GM23338 (cell line): Measurements from ENCODE around the gene HOTAIR. TPM values are rescaled to one million over a fixed set of nuclear protein-coding genes. Genes with fewer than 3 reads are reported as not detected.
A peak's percentile ranks its signal among the peaks of the same experiment; 100 is the strongest.

Experiments
- ATAC-seq: fragments of 200-7000 bp; cut with Tn5 transposase; 3 replicates; pipeline ENCODE4 v1.9.1; 2020
- DNase-seq: peaks from one replicate; pipeline ENCODE4 v3.0.0-alpha.2; 2015; ENCODE audit warnings: low spot score
- H2AFZ ChIP-seq: fragments of 200-600 bp; sonication (generic); 2 replicates; pipeline ENCODE4 v1.8.0; 2016; ENCODE audit warnings: antibody characterized with exemption, mild to moderate bottlenecking, moderate library complexity
- H3F3A ChIP-seq: fragments of 200-600 bp; sonication (generic); replicated peaks from 2 replicates; pipeline ENCODE4 v1.8.0; 2017; ENCODE audit warnings: antibody characterized with exemption, mixed run types, low read depth
- H3K27ac ChIP-seq: fragments of 200-600 bp; sonication (generic); 2 replicates; pipeline ENCODE4 v1.6.1; 2016; ENCODE audit warnings: low read depth
- H3K27me3 ChIP-seq: fragments of 200-600 bp; sonication (generic); 2 replicates; pipeline ENCODE4 v1.8.0; 2016; ENCODE audit warnings: mild to moderate bottlenecking, mixed run types, moderate library complexity; ENCODE audit not compliant: insufficient read depth
- H3K36me3 ChIP-seq: fragments of 200-600 bp; sonication (generic); 2 replicates; pipeline ENCODE4 v1.8.0; 2016; ENCODE audit warnings: mild to moderate bottlenecking; ENCODE audit not compliant: insufficient read depth
- H3K4me1 ChIP-seq: fragments of 200-600 bp; sonication (generic); 2 replicates; pipeline ENCODE4 v1.8.0; 2016; ENCODE audit warnings: mild to moderate bottlenecking, moderate library complexity; ENCODE audit not compliant: insufficient read depth
- H3K4me2 ChIP-seq: fragments of 200-600 bp; sonication (generic); 2 replicates; pipeline ENCODE4 v1.7.1; 2017; ENCODE audit warnings: mixed run types
- H3K4me3 ChIP-seq: fragments of 200-600 bp; sonication (generic); 2 replicates; pipeline ENCODE4 v1.6.1; 2016; ENCODE audit warnings: mixed run types
- H3K79me2 ChIP-seq: fragments of 200-600 bp; sonication (generic); replicated peaks from 2 replicates; pipeline ENCODE4 v1.8.0; 2017; ENCODE audit warnings: mild to moderate bottlenecking; ENCODE audit not compliant: insufficient read depth
- H3K9me2 ChIP-seq: fragments of 200-600 bp; sonication (generic); 2 replicates; pipeline ENCODE4 v1.8.0; 2017; ENCODE audit not compliant: insufficient read depth
- H4K20me1 ChIP-seq: fragments of 200-600 bp; sonication (generic); replicated peaks from 2 replicates; pipeline ENCODE4 v1.8.0; 2017; ENCODE audit warnings: mild to moderate bottlenecking; ENCODE audit not compliant: insufficient read depth
- H3K27ac Mint-ChIP-seq: 2 replicates; pipeline ENCODE4 v1.8.0; 2020; ENCODE audit warnings: inconsistent platforms, mild to moderate bottlenecking, moderate library complexity, mixed read lengths
- H3K27me3 Mint-ChIP-seq: 3 replicates; pipeline ENCODE4 v1.8.0; 2022; ENCODE audit warnings: low read depth, mild to moderate bottlenecking, moderate library complexity, mixed read lengths, inconsistent platforms; ENCODE audit not compliant: insufficient read depth, poor library complexity
- H3K36me3 Mint-ChIP-seq: 3 replicates; pipeline ENCODE4 v1.8.0; 2021; ENCODE audit warnings: low read depth, mild to moderate bottlenecking, inconsistent platforms, moderate library complexity, mixed read lengths
- H3K4me1 Mint-ChIP-seq: 3 replicates; pipeline ENCODE4 v1.8.0; 2020; ENCODE audit warnings: mild to moderate bottlenecking, inconsistent platforms, mixed read lengths
- H3K4me3 Mint-ChIP-seq: 3 replicates; pipeline ENCODE4 v1.8.0; 2021; ENCODE audit warnings: moderate library complexity, mild to moderate bottlenecking, inconsistent platforms, mixed read lengths
- H3K9me3 Mint-ChIP-seq: 3 replicates; pipeline ENCODE4 v1.8.0; 2020; ENCODE audit warnings: moderate library complexity, mild to moderate bottlenecking, inconsistent platforms, mixed read lengths
- EZH2 ChIP-seq: fragments of 200-600 bp; sonication (generic); IDR thresholded peaks from one replicate; pipeline ENCODE4 v1.8.0; 2017; ENCODE audit warnings: antibody characterized with exemption, mild to moderate bottlenecking, low read depth; ENCODE audit not compliant: unreplicated experiment
- EZH2phosphoT487 ChIP-seq: fragments of 200-600 bp; sonication (generic); IDR thresholded peaks from one replicate; pipeline ENCODE4 v1.8.1; 2018; ENCODE audit warnings: antibody characterized with exemption; ENCODE audit not compliant: unreplicated experiment
- JUNB ChIP-seq: IDR thresholded peaks from one replicate; pipeline ENCODE4 v1.6.1; 2016; ENCODE audit warnings: antibody characterized with exemption; ENCODE audit not compliant: unreplicated experiment
- NANOG ChIP-seq: IDR thresholded peaks from 2 replicates; pipeline ENCODE4 v1.6.1; 2016; ENCODE audit warnings: antibody characterized with exemption, borderline replicate concordance
- POLR2AphosphoS5 ChIP-seq: IDR thresholded peaks from 2 replicates; pipeline ENCODE4 v1.6.1; 2016; ENCODE audit warnings: antibody characterized with exemption, low read depth
- REST ChIP-seq: IDR thresholded peaks from one replicate; pipeline ENCODE4 v1.6.1; 2018; ENCODE audit warnings: antibody characterized with exemption; ENCODE audit not compliant: unreplicated experiment
- STAT1 ChIP-seq: IDR thresholded peaks from one replicate; pipeline ENCODE4 v1.6.1; 2016; ENCODE audit warnings: antibody characterized with exemption; ENCODE audit not compliant: unreplicated experiment
- polyA plus RNA-seq: library from polyadenylated mRNA; unstranded; fragments of >200 nt; fragmentation: Nextera tagmentation; extraction: Ambion mirVana; gene quantifications from 2 replicates; pipeline ENCODE4 v1.2.1, GENCODE V29; 2016
- total RNA-seq: library from RNA; depleted of rRNA; stranded (reverse); fragments of >200 nt; shearing (Covaris generic); gene quantifications from 2 replicates; pipeline ENCODE4 v1.2.3, GENCODE V29; 2014

HOTAIR gene
- total and polyA plus RNA-seq, 2 experiments from 2014 or later, result not detected

GRCh38 chr12:53930591-53931255 is 44.0 kb downstream of the HOTAIR start (continued):
- peak; percentile 67 for TF ChIP-seq EZH2phosphoT487

GRCh38 chr12:53929527-53929926 is 45.2 kb downstream of the HOTAIR start:
- H3K9me2 ChIP-seq, result no peaks in the 10 kb centered on the region
- no peaks in the 10 kb centered on the region for H3K36me3 ChIP-seq
- ATAC-seq, result no peak
- H3K27ac Mint-ChIP-seq, result no peak overlapping the region
- no peak overlapping the region for H3K4me2 ChIP-seq
- H3K27me3 Mint-ChIP-seq, result peaks cover 100% of the 10 kb centered on the region
- no peak for DNase-seq
- peaks cover 47% of the 10 kb centered on the region for H4K20me1 ChIP-seq
- H3K9me3 Mint-ChIP-seq, result peaks cover 6% of the 10 kb centered on the region; the same call in 1 of the 3 replicates
- TF ChIP-seq EZH2, result peak; percentile 67
- no peak for TF ChIP-seq STAT1
- H2AFZ ChIP-seq, result no peak overlapping the region
- H3K27me3 ChIP-seq, result peaks cover 100% of the 10 kb centered on the region
- H3K4me1 Mint-ChIP-seq, result peaks cover 12% of the 10 kb centered on the region; the same call in 2 of the 3 replicates
- H3K79me2 ChIP-seq, result no peaks in the 10 kb centered on the region
- peaks cover 23% of the 10 kb centered on the region for H3F3A ChIP-seq
- no peaks in the 10 kb centered on the region for H3K36me3 Mint-ChIP-seq
- no peak overlapping the region for H3K27ac ChIP-seq
- H3K4me3 Mint-ChIP-seq, result no peak overlapping the region
- H3K4me1 ChIP-seq, result peaks cover 7% of the 10 kb centered on the region; the same call in 1 of the 2 replicates
- H3K4me3 ChIP-seq, result no peak overlapping the region

GRCh38 chr12:53928054-53928835 is 46.5 kb downstream of the HOTAIR start:
- peak overlapping the region; percentile 36 for H3K4me3 ChIP-seq
- no peak overlapping the region for H3K27ac ChIP-seq
- H3K4me1 ChIP-seq, result peaks cover 7% of the 10 kb centered on the region; the same call in 1 of the 2 replicates
- DNase-seq (peak; percentile 24), ATAC-seq (peak; percentile 39)
- no peak overlapping the region for H3K27ac Mint-ChIP-seq
- peaks cover 18% of the 10 kb centered on the region for H3K4me1 Mint-ChIP-seq
- H3K36me3 ChIP-seq, result no peaks in the 10 kb centered on the region
- peaks cover 100% of the 10 kb centered on the region for H3K27me3 Mint-ChIP-seq
- peaks cover 19% of the 10 kb centered on the region for H3F3A ChIP-seq
- no peak overlapping the region for H2AFZ ChIP-seq
- H3K9me2 ChIP-seq, result no peaks in the 10 kb centered on the region
- H3K79me2 ChIP-seq, result no peaks in the 10 kb centered on the region
- no peak overlapping the region; the same call in 2 of the 3 replicates for H3K4me3 Mint-ChIP-seq
- TF ChIP-seq NANOG, result no peak
- peak; percentile 83 for TF ChIP-seq EZH2phosphoT487
- peak; percentile 95 for TF ChIP-seq EZH2
- peaks cover 37% of the 10 kb centered on the region for H4K20me1 ChIP-seq
- peak overlapping the region; percentile 66 for H3K4me2 ChIP-seq
- H3K36me3 Mint-ChIP-seq, result no peaks in the 10 kb centered on the region
- peaks cover 100% of the 10 kb centered on the region for H3K27me3 ChIP-seq
- H3K9me3 Mint-ChIP-seq, result no peaks in the 10 kb centered on the region; the same call in 2 of the 3 replicates

- H3K27me3 ChIP-seq, result peaks cover 100% of the 10 kb centered on the region
- no peaks in the 10 kb centered on the region for H3K36me3 ChIP-seq
- no peaks in the 10 kb centered on the region for H3K9me2 ChIP-seq
- peak overlapping the region; percentile 66 for H3K4me2 ChIP-seq
- peak overlapping the region; percentile 63; the same call in 1 of the 2 replicates for H2AFZ ChIP-seq
- peaks cover 19% of the 10 kb centered on the region for H3F3A ChIP-seq
- H3K27ac ChIP-seq, result no peak overlapping the region
- DNase-seq (peak; percentile 55), ATAC-seq (peak; percentile 63)
- no peaks in the 10 kb centered on the region for H3K79me2 ChIP-seq
- Mint-ChIP-seq H3K36me3 (no peaks in the 10 kb centered on the region), H3K4me3 (peak overlapping the region; percentile 36; the same call in 2 of the 3 replicates), H3K27ac (no peak overlapping the region), H3K27me3 (peaks cover 98% of the 10 kb centered on the region), H3K4me1 (peaks cover 18% of the 10 kb centered on the region), H3K9me3 (no peaks in the 10 kb centered on the region)
- TF ChIP-seq JUNB, result no peak
- peak; percentile 98 for TF ChIP-seq EZH2
- TF ChIP-seq NANOG, result no peak
- peak; percentile 86 for TF ChIP-seq EZH2phosphoT487
- no peak for TF ChIP-seq REST
- no peak for TF ChIP-seq POLR2AphosphoS5
- TF ChIP-seq STAT1, result no peak
- H3K4me1 ChIP-seq, result peaks cover 7% of the 10 kb centered on the region; the same call in 1 of the 2 replicates
- peak overlapping the region; percentile 36 for H3K4me3 ChIP-seq
- H4K20me1 ChIP-seq, result peaks cover 35% of the 10 kb centered on the region
These were observed 47.3 kb downstream of the HOTAIR start for GRCh38 chr12:53927220-53928029.
